ENCODE measurements around the gene PKDREJ.

DNA sequence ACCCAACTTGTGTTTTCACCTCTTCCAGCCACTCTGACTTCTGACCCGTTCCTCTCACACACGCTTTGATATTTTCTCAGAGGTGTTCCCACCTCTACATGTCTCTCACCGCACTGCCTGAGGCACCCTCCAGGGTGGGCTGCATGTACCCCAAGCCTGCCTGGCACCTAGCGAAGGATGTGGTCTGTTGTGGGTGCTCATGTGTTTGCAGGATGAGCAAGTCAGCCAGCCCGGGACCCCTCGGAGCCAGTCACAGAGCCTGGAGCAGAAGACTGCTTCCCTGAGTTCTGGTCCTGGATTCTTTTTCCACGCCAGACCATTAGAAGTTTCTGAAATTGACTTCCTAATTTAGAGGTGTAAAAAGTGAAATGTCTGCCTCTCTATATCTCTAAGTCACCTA lies 37.3 kb upstream of the PKDREJ start:
- TF ChIP-seq, protein P1, sequence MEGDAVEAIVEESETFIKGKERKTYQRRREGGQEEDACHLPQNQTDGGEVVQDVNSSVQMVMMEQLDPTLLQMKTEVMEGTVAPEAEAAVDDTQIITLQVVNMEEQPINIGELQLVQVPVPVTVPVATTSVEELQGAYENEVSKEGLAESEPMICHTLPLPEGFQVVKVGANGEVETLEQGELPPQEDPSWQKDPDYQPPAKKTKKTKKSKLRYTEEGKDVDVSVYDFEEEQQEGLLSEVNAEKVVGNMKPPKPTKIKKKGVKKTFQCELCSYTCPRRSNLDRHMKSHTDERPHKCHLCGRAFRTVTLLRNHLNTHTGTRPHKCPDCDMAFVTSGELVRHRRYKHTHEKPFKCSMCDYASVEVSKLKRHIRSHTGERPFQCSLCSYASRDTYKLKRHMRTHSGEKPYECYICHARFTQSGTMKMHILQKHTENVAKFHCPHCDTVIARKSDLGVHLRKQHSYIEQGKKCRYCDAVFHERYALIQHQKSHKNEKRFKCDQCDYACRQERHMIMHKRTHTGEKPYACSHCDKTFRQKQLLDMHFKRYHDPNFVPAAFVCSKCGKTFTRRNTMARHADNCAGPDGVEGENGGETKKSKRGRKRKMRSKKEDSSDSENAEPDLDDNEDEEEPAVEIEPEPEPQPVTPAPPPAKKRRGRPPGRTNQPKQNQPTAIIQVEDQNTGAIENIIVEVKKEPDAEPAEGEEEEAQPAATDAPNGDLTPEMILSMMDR (IDR thresholded peaks at IDR 0.05), result no peak
- no peak for TF ChIP-seq POLR2AphosphoS5 (IDR thresholded peaks at IDR 0.05)
